ENCODE measurements around the gene EXOC3L2. TPM values are rescaled to one million over a fixed set of nuclear protein-coding genes. Genes with fewer than 3 reads are reported as not detected.

The EXOC3L2 gene
- total RNA-seq, 3 donors from 2014 or later: 0.70 to 1.4 (median 1.2) TPM

- TF ChIP-seq CTCF (IDR thresholded peaks at IDR 0.05): no peak
- H3K9me3 ChIP-seq: no peaks in the 10 kb centered on the region
- ATAC-seq: no peak
- H3K36me3 ChIP-seq (ENCODE audit: low read depth): no peaks in the 10 kb centered on the region
- peaks cover 8% of the 10 kb centered on the region for H3K4me1 ChIP-seq (ENCODE audit: low read depth)
- DNase-seq: no peak
- intact Hi-C loops (cut with DNase I, micrococcal nuclease): no loop called here
- H3K4me3 ChIP-seq: no peak overlapping the region
Observed at GRCh38 chr19:45255611-45256157, 10.5 kb upstream of the EXOC3L2 start.

- Histone ChIP-seq H3K36me3 (ENCODE audit: low read depth) (no peaks in the 10 kb centered on the region), H3K4me3 (no peak overlapping the region), H3K4me1 (ENCODE audit: low read depth) (peaks cover 12% of the 10 kb centered on the region), H3K9me3 (no peaks in the 10 kb centered on the region)
- ATAC-seq (no peak), DNase-seq (no peak)
- no peak for TF ChIP-seq CTCF (IDR thresholded peaks at IDR 0.05)
- intact Hi-C loops (cut with DNase I, micrococcal nuclease): no loop called here
Observed at GRCh38 chr19:45254044-45254531, 8.9 kb upstream of the EXOC3L2 start.

- Histone ChIP-seq H3K9me3 (no peaks in the 10 kb centered on the region), H3K4me3 (no peak overlapping the region), H3K36me3 (ENCODE audit: low read depth) (no peaks in the 10 kb centered on the region), H3K4me1 (ENCODE audit: low read depth) (peaks cover 12% of the 10 kb centered on the region)
- no peak for ATAC-seq
- TF ChIP-seq CTCF (IDR thresholded peaks at IDR 0.05): no peak
- intact Hi-C loops (cut with DNase I, micrococcal nuclease): no loop called here
- DNase-seq: no peak
Observed at GRCh38 chr19:45253396-45254027, 8.3 kb upstream of the EXOC3L2 start.

GRCh38 chr19:45251452-45252354 is 6.5 kb upstream of the EXOC3L2 start:
- no peak for TF ChIP-seq CTCF (IDR thresholded peaks at IDR 0.05)
- Histone ChIP-seq H3K36me3 (ENCODE audit: low read depth) (no peaks in the 10 kb centered on the region), H3K4me3 (peak overlapping the region; percentile 57), H3K4me1 (ENCODE audit: low read depth) (peaks cover 12% of the 10 kb centered on the region), H3K9me3 (no peaks in the 10 kb centered on the region)
- peak; percentile 29 for ATAC-seq
- DNase-seq: peak in 1 of 3 donors; percentile 45
- intact Hi-C loops (cut with DNase I, micrococcal nuclease): no loop called here

- no peaks in the 10 kb centered on the region for H3K9me3 ChIP-seq
- intact Hi-C loops (cut with DNase I, micrococcal nuclease): no loop called here
- ATAC-seq (peak; percentile 79), DNase-seq (peak in 2 of 3 donors; percentile 55 to 68)
- H3K4me3 ChIP-seq: peak within 1 kb of the TSS; percentile 57
- no peaks in the 10 kb centered on the region for H3K36me3 ChIP-seq (ENCODE audit: low read depth)
- peaks cover 12% of the 10 kb centered on the region for H3K4me1 ChIP-seq (ENCODE audit: low read depth)
- TF ChIP-seq CTCF (IDR thresholded peaks at IDR 0.05): no peak
Observed at GRCh38 chr19:45250832-45251451, 5.7 kb upstream of the EXOC3L2 start, which contains the start of gene MARK4. TSS of gene MARK4 (plus strand) at chr19:45251271. CDS start at chr19:45251589, 318 bp downstream.

All from mucosa of descending colon (tissue), 3 donors.